ENCODE results near the gene EMC1.
"Not testable (repeated sequence)": the region's sequence is repeated elsewhere in the genome, so short reads cannot be mapped to it uniquely, and the experiment has no call there.

The EMC1 gene

GRCh38 chr1:19189270-19189669 lies 62.1 kb downstream of the EMC1 start:
- TF ChIP-seq, protein P1, sequence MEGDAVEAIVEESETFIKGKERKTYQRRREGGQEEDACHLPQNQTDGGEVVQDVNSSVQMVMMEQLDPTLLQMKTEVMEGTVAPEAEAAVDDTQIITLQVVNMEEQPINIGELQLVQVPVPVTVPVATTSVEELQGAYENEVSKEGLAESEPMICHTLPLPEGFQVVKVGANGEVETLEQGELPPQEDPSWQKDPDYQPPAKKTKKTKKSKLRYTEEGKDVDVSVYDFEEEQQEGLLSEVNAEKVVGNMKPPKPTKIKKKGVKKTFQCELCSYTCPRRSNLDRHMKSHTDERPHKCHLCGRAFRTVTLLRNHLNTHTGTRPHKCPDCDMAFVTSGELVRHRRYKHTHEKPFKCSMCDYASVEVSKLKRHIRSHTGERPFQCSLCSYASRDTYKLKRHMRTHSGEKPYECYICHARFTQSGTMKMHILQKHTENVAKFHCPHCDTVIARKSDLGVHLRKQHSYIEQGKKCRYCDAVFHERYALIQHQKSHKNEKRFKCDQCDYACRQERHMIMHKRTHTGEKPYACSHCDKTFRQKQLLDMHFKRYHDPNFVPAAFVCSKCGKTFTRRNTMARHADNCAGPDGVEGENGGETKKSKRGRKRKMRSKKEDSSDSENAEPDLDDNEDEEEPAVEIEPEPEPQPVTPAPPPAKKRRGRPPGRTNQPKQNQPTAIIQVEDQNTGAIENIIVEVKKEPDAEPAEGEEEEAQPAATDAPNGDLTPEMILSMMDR (IDR thresholded peaks at IDR 0.05; ENCODE audit: extremely low read depth, missing control alignments): no peak
- no peak for DNase-seq (ENCODE audit: low spot score)

GRCh38 chr1:19187852-19188251 lies 63.5 kb downstream of the EMC1 start:
- DNase-seq (ENCODE audit: low spot score): no peak
- TF ChIP-seq, protein P1 (IDR thresholded peaks at IDR 0.05; ENCODE audit: extremely low read depth, missing control alignments): no peak

DNA sequence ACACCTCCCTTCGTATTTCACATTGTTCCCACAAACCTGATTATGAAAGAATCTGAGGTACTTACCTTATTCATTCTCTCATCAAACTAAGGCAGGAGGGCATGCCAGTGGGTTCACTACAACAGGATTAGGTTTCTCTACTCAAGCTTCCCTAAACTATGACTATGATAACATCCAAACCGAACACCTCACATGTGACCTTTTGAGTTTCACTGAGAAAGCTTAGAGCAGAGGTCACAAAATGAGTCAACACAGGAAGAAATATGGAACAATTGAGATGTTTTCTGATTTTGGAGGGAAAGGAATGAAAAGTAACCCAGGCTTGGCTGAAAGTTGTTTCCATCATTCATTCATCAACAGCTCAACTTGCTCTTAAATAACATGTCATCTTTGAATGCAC lies 65.3 kb downstream of the EMC1 start:
- DNase-seq (ENCODE audit: low spot score): no peak
- TF ChIP-seq, protein P1 (IDR thresholded peaks at IDR 0.05; ENCODE audit: extremely low read depth, missing control alignments): no peak

DNA sequence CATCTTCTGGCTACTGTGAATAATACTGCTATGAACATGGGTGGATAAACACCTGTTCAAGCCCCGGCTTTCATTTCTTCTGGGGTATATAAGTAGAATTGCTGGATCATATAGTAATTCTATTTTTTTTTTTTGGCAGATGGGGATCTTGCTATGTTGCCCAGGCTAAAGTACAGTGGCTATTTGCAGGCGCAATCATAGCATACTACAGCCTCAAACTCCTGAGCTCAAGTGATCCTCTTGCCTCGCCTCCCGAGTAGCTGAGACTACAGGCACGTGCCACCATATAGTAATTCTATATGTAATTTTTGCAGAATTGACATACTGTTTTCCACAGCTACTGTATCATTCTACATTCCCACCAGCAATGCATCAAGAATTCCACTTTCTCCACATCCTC lies 69.1 kb downstream of the EMC1 start:
- TF ChIP-seq, protein P1 (IDR thresholded peaks at IDR 0.05; ENCODE audit: extremely low read depth, missing control alignments): no peak
- no peak for DNase-seq (ENCODE audit: low spot score)

GRCh38 chr1:19180265-19180657 lies 71.1 kb downstream of the EMC1 start:
- not testable (repeated sequence) for DNase-seq (ENCODE audit: low spot score)

GRCh38 chr1:19179597-19180264 lies 71.6 kb downstream of the EMC1 start:
- no peak for DNase-seq (ENCODE audit: low spot score)
- TF ChIP-seq, protein P1 (IDR thresholded peaks at IDR 0.05; ENCODE audit: extremely low read depth, missing control alignments): no peak

DNA sequence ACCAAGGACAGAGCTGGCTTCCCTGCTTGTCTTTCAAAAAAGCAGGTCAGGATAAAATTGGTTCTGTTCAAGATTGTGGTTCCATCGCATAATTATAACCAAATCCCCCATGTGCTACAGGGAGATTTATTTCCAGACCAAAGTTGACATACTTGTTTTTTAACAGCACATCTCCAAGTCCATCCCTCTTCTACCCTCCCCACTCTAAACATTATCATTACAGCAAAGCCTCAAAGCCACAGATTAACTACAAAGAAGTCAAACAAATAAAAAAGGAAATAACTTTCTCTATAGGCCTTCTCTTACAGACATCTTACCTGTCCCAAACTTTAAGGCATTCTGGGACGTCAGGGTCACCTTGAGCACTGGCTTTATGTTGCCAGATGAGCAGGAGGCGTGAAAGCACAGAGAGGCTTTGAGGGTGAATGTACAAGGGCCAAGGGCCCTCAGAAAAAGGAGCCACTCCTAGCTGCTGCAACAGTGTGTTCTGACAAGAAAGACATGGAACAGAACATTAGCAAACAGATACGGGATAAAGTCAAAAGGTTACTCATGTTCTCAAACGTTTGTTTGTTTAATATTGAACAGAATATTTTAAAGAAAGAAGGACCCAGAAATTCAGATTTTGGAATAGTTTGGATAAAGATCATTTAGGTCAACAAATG lies 72.5 kb downstream of the EMC1 start:
- no peak for DNase-seq (ENCODE audit: low spot score)

More for the DNA sequence above, 72.5 kb downstream of the EMC1 start:
- TF ChIP-seq, protein P1 (IDR thresholded peaks at IDR 0.05; ENCODE audit: extremely low read depth, missing control alignments): no peak
